Lower lobe of right lung (tissue), 2 donors: ENCODE measurements around the gene CHST3. TPM values are rescaled to one million over a fixed set of nuclear protein-coding genes. Genes with fewer than 3 reads are reported as not detected.

ENCODE experiments used
- ATAC-seq, 2 donors: fragments of 200-7000 bp; cut with Tn5 transposase; one replicate each; pipeline ENCODE4 v1.9.1; 2020 to 2022; ENCODE audit warnings: mild to moderate bottlenecking in 2 of 2, moderate library complexity in 2 of 2
- DNase-seq: peaks from one replicate; pipeline ENCODE4 v3.0.0-alpha.2; 2020
- H3K27ac ChIP-seq: fragments of 200-600 bp; one replicate; pipeline ENCODE4 v1.8.0; 2022
- H3K27me3 ChIP-seq: fragments of 200-600 bp; one replicate; pipeline ENCODE4 v1.8.0; 2022; ENCODE audit warnings: low read depth
- H3K36me3 ChIP-seq: fragments of 200-600 bp; one replicate; pipeline ENCODE4 v1.8.0; 2022; ENCODE audit warnings: mild to moderate bottlenecking
- H3K4me1 ChIP-seq: fragments of 200-600 bp; one replicate; pipeline ENCODE4 v1.8.0; 2022
- H3K4me3 ChIP-seq: fragments of 200-600 bp; one replicate; pipeline ENCODE4 v1.8.0; 2022; ENCODE audit warnings: mild to moderate bottlenecking
- H3K9me3 ChIP-seq: fragments of 200-600 bp; one replicate; pipeline ENCODE4 v1.8.0; 2022
- intact Hi-C: fragments of 100-400 bp; cut with DNase I; formaldehyde crosslinking; loops from one replicate; pipeline ENCODE4 v1.11.0; 2022
- total RNA-seq: library from RNA; stranded (reverse); fragmentation: NEBNext Ultra II Directional; extraction: Animal tissue kit (Norgen Biotek cat#: 25700); gene quantifications from one replicate; pipeline ENCODE4 v1.2.1, GENCODE V29; 2021
- TF ChIP-seq, protein P1 (sequence below): fragments of 200-600 bp; IDR thresholded peaks from one replicate; pipeline ENCODE4 v1.8.0; 2022; ENCODE audit warnings: antibody characterized with exemption, mild to moderate bottlenecking
- donor health status: DM: no; HTN: yes; CAD: no; lungs with severe emphysema.

CHST3 gene
- total RNA-seq, 1 donor from 2014 or later = 12.0 TPM

- H3K36me3 ChIP-seq = no peaks in the 10 kb centered on the region
- H3K27me3 ChIP-seq = no peaks in the 10 kb centered on the region
- intact Hi-C loops = no loop called here
- ATAC-seq (no peak), DNase-seq (no peak)
- no peak overlapping the region for H3K4me3 ChIP-seq
- no peak overlapping the region for H3K27ac ChIP-seq
- H3K9me3 ChIP-seq = peaks cover 23% of the 10 kb centered on the region
- H3K4me1 ChIP-seq = no peaks in the 10 kb centered on the region
- TF ChIP-seq, protein P1, sequence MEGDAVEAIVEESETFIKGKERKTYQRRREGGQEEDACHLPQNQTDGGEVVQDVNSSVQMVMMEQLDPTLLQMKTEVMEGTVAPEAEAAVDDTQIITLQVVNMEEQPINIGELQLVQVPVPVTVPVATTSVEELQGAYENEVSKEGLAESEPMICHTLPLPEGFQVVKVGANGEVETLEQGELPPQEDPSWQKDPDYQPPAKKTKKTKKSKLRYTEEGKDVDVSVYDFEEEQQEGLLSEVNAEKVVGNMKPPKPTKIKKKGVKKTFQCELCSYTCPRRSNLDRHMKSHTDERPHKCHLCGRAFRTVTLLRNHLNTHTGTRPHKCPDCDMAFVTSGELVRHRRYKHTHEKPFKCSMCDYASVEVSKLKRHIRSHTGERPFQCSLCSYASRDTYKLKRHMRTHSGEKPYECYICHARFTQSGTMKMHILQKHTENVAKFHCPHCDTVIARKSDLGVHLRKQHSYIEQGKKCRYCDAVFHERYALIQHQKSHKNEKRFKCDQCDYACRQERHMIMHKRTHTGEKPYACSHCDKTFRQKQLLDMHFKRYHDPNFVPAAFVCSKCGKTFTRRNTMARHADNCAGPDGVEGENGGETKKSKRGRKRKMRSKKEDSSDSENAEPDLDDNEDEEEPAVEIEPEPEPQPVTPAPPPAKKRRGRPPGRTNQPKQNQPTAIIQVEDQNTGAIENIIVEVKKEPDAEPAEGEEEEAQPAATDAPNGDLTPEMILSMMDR = no peak
Measured at GRCh38 chr10:71950683-71951082, 13.5 kb upstream of the CHST3 start.

DNA sequence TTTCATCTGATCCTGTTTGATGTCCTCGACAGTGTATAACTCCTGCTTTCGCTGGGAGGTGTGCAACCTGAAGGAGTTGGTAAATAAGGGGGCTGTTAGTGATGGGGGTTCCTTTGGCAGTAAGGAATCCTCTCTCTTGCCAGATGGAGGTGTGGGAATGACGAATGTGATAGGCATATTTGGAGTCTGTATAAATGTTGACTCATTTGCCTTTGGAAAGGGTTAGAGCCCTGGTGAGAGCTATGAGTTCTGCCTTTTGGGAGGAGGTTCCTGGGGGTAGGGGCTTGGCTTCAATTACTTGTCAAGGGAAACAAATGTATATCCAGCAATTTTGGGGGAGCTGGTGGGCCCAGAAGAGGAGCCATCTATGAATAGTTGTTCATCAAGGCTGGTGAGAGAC is 11.4 kb upstream of the CHST3 start:
- DNase-seq (no peak), ATAC-seq (no peak)
- no peak overlapping the region for H3K27ac ChIP-seq
- no peak overlapping the region for H3K4me3 ChIP-seq
- TF ChIP-seq, protein P1 = no peak
- intact Hi-C loops = no loop called here
- no peaks in the 10 kb centered on the region for H3K4me1 ChIP-seq
- peaks cover 4% of the 10 kb centered on the region for H3K9me3 ChIP-seq
- no peaks in the 10 kb centered on the region for H3K27me3 ChIP-seq
- H3K36me3 ChIP-seq = no peaks in the 10 kb centered on the region

GRCh38 chr10:71957546-71958275 is 6.5 kb upstream of the CHST3 start:
- no peak for ATAC-seq
- TF ChIP-seq, protein P1 = no peak
- intact Hi-C loops = loop anchor here (5.0 kb wide), 1 partner anchor 90 kb away; no protein-coding TSS in a partner anchor
- Histone ChIP-seq H3K36me3 (no peaks in the 10 kb centered on the region), H3K4me1 (no peaks in the 10 kb centered on the region), H3K27ac (no peak overlapping the region), H3K4me3 (no peak overlapping the region), H3K9me3 (no peaks in the 10 kb centered on the region), H3K27me3 (no peaks in the 10 kb centered on the region)
- no peak for DNase-seq

- TF ChIP-seq, protein P1 = no peak
- intact Hi-C loops = loop anchor here (5.0 kb wide), 1 partner anchor 88 kb away; no protein-coding TSS in a partner anchor
Measured at GRCh38 chr10:71959526-71959925, 4.7 kb upstream of the CHST3 start.

GRCh38 chr10:71961831-71962230 is 2.4 kb upstream of the CHST3 start:
- Histone ChIP-seq H3K4me1 (peaks cover 24% of the 10 kb centered on the region), H3K4me3 (no peak overlapping the region), H3K36me3 (no peaks in the 10 kb centered on the region), H3K27ac (no peak overlapping the region), H3K9me3 (no peaks in the 10 kb centered on the region), H3K27me3 (peaks cover 12% of the 10 kb centered on the region)
- no peak for DNase-seq
- TF ChIP-seq, protein P1 = no peak
- no peak for ATAC-seq
- intact Hi-C loops = no loop called here

More at GRCh38 chr10:71959526-71959925, 4.7 kb upstream of the CHST3 start:
- H3K9me3 ChIP-seq = no peaks in the 10 kb centered on the region
- H3K4me3 ChIP-seq = no peak overlapping the region
- peaks cover 6% of the 10 kb centered on the region for H3K27me3 ChIP-seq
- H3K36me3 ChIP-seq = no peaks in the 10 kb centered on the region
- DNase-seq (no peak), ATAC-seq (no peak)
- no peak overlapping the region for H3K27ac ChIP-seq
- peaks cover 8% of the 10 kb centered on the region for H3K4me1 ChIP-seq
